K562 (cell line): Measurements from ENCODE around the gene HLF. TPM values are rescaled to one million over a fixed set of nuclear protein-coding genes. Genes with fewer than 3 reads are reported as not detected.

ENCODE experiments used
- MAFF ChIP-seq: IDR thresholded peaks from 2 replicates; pipeline ENCODE4 v1.6.1; 2012; ENCODE audit warnings: low read length, improper control_type of control experiment
- MCM5 ChIP-seq: fragments of 450-650 bp; IDR thresholded peaks from 2 replicates; pipeline ENCODE4 v1.6.1; 2016; ENCODE audit warnings: low read depth
- TAF9B ChIP-seq: fragments of 450-650 bp; IDR thresholded peaks from 2 replicates; pipeline ENCODE4 v1.6.1; 2018; ENCODE audit warnings: mild to moderate bottlenecking; ENCODE audit not compliant: partially characterized antibody
- ZBTB8A ChIP-seq: fragments of 450-650 bp; IDR thresholded peaks from 2 replicates; pipeline ENCODE4 v1.6.1; 2018; ENCODE audit warnings: mild to moderate bottlenecking, moderate library complexity; ENCODE audit not compliant: partially characterized antibody
- ZNF282 ChIP-seq: sonication (generic); formaldehyde crosslinking; IDR thresholded peaks from 2 replicates; pipeline ENCODE4 v1.8.1; 2023; ENCODE audit warnings: missing genetic modification reagents
- ZNF76 ChIP-seq: fragments of 250-450 bp; sonication (Bioruptor Pico); IDR thresholded peaks from 2 replicates; pipeline ENCODE4 v1.4.0; 2020; ENCODE audit warnings: mild to moderate bottlenecking, moderate library complexity, borderline replicate concordance
- polyA plus RNA-seq, 8 experiments: library from polyadenylated mRNA; depleted of rRNA in 4 of 8; stranded (reverse) in 5 of 8; unstranded in 3 of 8; fragments of >200 nt; fragmentation: Nextera tagmentation in 2 of 8; fragmentation: Illumina TruSeq in 1 of 8; extraction: Ambion mirVana in 2 of 8; extraction: Trizol in 1 of 8; gene quantifications; 2 replicates each; pipeline versions ENCODE4 v1.2.1 to v1.2.3, GENCODE V29; 2011 to 2014; ENCODE audit warnings: inconsistent platforms in 1 of 8, missing spikeins in 1 of 8
- total RNA-seq, 7 experiments: library from RNA; depleted of rRNA in 6 of 7; stranded (reverse); fragments of >200 nt in 6 of 7; fragmentation: Illumina TruSeq in 2 of 7; extraction: Trizol in 2 of 7; gene quantifications; 2 replicates each; pipeline versions ENCODE4 v1.2.1 to v1.2.3, GENCODE V29; 2011 to 2021; ENCODE audit warnings: low replicate concordance in 1 of 7
- TF ChIP-seq, protein P1 (sequence below): sonication (generic); formaldehyde crosslinking; IDR thresholded peaks from 2 replicates; pipeline ENCODE4 v1.8.1; 2023; ENCODE audit warnings: missing genetic modification reagents, mild to moderate bottlenecking, borderline replicate concordance
- TF ChIP-seq, protein P2 (sequence below): fragments of 250-450 bp; sonication (Bioruptor Pico); IDR thresholded peaks from 2 replicates; pipeline ENCODE4 v1.5.0; 2021; ENCODE audit warnings: mild to moderate bottlenecking, moderate library complexity
- TF ChIP-seq, protein P3 (sequence below), 2 experiments: fragments of 450-650 bp; IDR thresholded peaks; 2 replicates each; pipeline ENCODE4 v1.6.1; 2016; ENCODE audit warnings: mild to moderate bottlenecking in 2 of 2, borderline replicate concordance in 1 of 2, low read depth in 1 of 2, moderate library complexity in 1 of 2
- TF ChIP-seq, protein P4 (sequence below): fragments of 450-650 bp; formaldehyde crosslinking; IDR thresholded peaks from 2 replicates; pipeline ENCODE4 v1.4.0; 2022; ENCODE audit warnings: mild to moderate bottlenecking, moderate library complexity

HLF gene
- total and polyA plus RNA-seq, 9 of the 15 experiments (the other 6 are each of a cell fraction or from before 2014, with no cell fraction given) = 0.03 to 0.24 (median 0.09) TPM

DNA sequence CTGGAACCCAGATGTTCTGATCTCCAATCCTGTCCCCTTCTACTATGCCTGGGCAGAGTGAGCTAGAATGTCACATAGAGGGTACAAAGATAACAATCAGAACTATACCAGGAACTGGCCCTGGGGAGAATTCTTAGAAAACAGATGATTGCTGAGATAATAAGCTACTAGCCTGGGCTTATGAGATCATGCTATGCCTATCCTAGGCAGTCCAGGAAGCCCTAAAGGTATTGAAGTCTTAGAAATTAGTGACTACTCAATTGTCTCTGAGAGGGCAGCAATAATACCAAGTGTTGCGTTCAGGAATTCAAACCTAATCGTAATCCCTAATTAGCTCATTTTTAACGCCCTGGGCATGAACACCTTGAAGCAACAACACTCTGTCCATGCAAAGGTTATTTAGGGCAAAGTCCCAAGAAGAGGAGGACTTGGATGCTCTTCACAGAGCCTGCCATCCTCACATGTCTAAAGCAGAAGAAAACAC is 79.8 kb downstream of the HLF start (continued):
- TF ChIP-seq, protein P1, sequence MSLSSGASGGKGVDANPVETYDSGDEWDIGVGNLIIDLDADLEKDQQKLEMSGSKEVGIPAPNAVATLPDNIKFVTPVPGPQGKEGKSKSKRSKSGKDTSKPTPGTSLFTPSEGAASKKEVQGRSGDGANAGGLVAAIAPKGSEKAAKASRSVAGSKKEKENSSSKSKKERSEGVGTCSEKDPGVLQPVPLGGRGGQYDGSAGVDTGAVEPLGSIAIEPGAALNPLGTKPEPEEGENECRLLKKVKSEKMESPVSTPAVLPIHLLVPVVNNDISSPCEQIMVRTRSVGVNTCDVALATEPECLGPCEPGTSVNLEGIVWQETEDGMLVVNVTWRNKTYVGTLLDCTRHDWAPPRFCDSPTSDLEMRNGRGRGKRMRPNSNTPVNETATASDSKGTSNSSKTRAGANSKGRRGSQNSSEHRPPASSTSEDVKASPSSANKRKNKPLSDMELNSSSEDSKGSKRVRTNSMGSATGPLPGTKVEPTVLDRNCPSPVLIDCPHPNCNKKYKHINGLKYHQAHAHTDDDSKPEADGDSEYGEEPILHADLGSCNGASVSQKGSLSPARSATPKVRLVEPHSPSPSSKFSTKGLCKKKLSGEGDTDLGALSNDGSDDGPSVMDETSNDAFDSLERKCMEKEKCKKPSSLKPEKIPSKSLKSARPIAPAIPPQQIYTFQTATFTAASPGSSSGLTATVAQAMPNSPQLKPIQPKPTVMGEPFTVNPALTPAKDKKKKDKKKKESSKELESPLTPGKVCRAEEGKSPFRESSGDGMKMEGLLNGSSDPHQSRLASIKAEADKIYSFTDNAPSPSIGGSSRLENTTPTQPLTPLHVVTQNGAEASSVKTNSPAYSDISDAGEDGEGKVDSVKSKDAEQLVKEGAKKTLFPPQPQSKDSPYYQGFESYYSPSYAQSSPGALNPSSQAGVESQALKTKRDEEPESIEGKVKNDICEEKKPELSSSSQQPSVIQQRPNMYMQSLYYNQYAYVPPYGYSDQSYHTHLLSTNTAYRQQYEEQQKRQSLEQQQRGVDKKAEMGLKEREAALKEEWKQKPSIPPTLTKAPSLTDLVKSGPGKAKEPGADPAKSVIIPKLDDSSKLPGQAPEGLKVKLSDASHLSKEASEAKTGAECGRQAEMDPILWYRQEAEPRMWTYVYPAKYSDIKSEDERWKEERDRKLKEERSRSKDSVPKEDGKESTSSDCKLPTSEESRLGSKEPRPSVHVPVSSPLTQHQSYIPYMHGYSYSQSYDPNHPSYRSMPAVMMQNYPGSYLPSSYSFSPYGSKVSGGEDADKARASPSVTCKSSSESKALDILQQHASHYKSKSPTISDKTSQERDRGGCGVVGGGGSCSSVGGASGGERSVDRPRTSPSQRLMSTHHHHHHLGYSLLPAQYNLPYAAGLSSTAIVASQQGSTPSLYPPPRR (CRISPR knock-in tag) = no peak
- TF ChIP-seq ZNF76 (CRISPR knock-in tag) (no peak), ZNF282 (no peak), TAF9B (peak; percentile 52), MAFF (no peak), MCM5 (no peak), ZBTB8A (no peak)
- TF ChIP-seq, protein P2, sequence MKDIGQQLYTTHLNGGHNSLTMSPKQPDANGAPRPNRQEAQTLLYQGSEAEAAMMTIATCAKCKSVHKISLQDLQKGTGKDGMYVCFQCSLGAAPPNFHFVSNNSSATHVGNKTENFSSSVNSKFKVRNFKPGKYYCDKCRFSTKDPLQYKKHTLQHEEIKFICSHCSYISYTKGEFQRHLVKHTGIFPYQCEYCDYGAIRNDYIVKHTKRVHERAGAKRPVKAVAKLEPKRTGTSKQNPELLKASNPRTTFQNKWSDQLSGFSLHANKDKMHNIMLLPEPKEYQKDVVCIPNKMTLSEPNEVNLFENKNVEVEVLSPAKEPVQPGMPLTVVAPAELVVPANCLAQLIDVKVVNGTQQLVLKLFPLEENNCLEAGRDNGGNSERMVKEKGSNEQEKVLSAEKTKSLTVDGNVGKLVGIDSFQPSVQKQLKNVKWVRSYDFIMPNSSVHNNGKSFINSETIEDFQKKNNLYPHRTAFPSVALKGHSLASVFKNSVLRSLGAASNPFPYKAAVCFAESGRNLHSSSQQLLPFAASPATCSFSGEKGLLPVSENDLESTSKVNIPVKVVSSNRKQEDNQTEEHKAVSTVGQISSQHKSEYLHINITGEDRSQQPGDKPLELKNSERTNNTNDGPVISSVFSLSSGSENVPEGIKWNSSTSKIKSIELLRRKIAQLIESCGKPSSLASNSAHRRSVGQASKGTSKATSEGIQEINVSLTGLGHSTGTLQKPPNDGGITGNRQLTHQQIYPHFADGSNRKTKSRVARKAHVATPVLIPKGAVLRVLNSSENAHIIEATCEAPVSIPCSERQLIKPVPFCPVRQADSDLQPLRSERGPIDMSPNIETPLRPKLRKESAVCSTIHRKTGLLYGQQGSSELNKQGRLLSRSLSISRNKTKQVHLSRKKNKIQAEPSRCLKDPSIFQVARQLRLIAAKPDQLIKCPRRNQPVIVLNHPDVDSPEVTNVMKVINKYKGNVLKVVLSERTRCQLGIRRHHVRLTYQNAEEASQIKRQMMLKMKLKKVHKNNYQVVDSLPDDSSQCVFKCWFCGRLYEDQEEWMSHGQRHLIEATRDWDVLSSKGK (CRISPR knock-in tag) = no peak
- TF ChIP-seq, protein P3, sequence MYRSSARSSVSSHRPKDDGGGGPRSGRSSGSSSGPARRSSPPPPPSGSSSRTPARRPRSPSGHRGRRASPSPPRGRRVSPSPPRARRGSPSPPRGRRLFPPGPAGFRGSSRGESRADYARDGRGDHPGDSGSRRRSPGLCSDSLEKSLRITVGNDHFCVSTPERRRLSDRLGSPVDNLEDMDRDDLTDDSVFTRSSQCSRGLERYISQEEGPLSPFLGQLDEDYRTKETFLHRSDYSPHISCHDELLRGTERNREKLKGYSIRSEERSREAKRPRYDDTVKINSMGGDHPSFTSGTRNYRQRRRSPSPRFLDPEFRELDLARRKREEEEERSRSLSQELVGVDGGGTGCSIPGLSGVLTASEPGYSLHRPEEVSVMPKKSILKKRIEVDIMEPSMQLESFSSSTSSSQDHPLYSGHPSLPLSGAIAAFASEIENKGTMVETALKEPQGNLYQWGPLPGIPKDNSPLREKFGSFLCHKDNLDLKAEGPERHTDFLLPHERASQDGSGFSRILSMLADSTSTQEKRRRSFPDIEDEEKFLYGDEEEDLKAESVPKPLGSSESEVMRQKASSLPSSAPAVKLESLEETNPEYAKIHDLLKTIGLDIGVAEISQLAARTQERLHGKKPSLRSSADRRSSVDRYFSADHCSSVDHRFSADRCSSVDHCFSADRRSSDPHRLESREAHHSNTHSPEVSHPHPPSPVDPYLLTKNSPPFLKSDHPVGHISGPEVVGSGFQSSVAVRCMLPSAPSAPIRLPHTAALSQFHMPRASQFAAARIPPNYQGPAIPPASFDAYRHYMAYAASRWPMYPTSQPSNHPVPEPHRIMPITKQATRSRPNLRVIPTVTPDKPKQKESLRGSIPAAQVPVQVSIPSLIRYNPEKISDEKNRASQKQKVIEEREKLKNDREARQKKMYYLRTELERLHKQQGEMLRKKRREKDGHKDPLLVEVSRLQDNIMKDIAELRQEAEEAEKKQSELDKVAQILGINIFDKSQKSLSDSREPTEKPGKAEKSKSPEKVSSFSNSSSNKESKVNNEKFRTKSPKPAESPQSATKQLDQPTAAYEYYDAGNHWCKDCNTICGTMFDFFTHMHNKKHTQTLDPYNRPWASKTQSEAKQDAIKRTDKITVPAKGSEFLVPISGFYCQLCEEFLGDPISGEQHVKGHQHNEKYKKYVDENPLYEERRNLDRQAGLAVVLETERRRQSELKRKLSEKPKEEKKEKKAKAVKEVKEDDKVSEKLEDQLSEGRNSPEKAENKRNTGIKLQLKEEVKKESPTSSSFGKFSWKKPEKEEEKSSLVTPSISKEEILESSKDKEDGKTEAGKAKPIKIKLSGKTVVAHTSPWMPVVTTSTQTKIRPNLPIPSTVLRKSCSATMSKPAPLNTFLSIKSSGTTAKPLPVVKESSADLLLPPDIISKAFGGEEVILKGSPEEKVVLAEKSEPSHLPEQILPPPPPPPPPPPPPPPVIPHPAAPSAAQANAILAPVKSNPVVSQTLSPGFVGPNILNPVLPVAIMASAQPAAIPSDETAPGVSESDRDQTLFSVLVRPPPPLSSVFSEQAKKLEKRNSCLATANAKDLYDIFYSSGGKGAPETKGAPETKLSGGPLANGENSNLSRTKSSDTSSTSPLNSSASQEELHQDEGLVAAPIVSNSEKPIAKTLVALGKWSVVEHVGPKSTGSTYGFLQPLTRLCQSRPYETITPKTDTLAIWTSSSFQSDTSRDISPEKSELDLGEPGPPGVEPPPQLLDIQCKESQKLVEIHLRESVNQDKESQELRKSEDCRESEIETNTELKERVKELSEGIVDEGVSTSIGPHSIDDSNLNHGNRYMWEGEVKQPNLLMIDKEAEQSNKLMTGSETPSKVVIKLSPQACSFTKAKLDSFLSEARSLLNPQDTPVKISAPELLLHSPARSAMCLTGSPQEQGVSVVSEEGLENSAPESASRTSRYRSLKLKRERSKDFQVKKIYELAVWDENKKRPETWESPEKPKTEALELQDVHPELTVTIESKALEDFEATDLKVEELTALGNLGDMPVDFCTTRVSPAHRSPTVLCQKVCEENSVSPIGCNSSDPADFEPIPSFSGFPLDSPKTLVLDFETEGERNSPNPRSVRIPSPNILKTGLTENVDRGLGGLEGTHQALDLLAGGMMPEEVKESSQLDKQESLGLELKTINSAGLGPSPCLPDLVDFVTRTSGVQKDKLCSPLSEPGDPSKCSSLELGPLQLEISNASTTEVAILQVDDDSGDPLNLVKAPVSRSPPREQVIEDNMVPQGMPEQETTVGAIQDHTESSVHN (IDR thresholded peaks at IDR 0.05; ENCODE audit: borderline replicate concordance in 1 of 2, low read depth in 1 of 2) = no peak; a peak in 1 of 4 replicates
- TF ChIP-seq, protein P4, sequence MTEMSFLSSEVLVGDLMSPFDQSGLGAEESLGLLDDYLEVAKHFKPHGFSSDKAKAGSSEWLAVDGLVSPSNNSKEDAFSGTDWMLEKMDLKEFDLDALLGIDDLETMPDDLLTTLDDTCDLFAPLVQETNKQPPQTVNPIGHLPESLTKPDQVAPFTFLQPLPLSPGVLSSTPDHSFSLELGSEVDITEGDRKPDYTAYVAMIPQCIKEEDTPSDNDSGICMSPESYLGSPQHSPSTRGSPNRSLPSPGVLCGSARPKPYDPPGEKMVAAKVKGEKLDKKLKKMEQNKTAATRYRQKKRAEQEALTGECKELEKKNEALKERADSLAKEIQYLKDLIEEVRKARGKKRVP (CRISPR knock-in tag) = no peak
